HG03095 (cell line): Measurements from ENCODE around the gene RELL2.

Experiments
- ATAC-seq: cut with Tn5 transposase; IDR thresholded peaks from one replicate; pipeline ENCODE4 v1.9.1; 2021; ENCODE audit warnings: moderate library complexity; ENCODE audit not compliant: unreplicated experiment

RELL2 gene

GRCh38 chr5:141649056-141649688, 12.4 kb downstream of the RELL2 start:
- no peak for ATAC-seq

DNA sequence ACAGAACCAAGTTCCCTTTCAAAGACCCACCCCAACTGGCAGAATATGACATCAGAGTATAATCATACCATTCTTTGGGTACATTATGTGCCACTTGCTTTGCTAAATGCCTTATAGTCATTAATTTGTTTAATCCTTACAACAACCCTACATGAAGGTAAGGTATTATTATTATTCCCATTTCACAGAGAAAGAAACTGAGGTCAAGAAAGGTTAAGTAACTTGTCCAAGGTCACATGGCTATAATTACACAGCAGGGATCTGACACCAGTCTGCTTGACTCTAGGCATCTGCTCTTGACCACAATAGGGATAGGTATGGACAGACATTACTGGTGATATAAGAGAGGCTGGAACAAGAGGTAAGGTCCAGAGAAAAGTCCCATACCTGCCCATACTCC, 13.2 kb downstream of the RELL2 start:
- no peak for ATAC-seq

DNA sequence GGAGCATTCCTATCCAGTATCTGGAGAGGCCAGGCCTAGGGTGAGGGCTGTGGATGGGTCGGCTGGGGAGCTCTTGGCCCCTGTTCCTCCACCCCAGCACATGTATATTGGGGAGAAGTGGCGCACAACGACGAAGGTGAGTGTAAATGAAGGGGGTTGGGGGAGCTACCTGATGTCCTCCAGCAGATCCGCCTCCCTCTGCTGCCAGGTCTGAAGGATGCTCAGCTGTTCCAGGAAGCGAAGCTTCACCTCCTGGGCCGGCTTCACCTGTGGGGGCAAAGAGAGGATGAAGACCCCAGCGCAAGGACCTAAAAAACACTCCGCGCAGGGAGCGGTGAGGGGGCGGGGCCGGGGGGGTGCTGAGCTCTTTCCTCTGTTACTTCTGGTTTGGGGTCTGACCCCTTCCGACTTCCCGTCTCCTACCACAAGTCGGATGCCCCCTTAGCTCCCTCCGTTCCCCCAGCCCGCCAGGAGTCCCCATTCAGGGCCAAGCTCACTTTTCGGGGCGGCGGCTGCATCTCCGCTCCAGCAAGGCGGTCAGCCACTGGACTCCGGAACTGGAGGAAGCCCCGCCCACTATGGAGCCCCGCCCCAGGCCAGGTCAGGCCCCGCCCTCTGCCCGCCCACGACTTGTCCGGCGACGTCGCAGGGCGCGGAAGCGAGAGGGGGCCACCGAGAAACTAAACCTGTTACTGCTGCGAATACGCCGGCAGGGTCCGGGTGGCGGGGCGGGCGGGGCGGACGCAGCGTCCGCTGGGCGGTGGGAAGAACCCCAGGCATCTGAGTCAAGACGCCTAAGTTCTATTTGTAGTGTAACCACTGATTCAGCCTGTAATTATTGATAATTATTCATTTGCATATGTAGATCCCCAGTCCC, 14.3 kb downstream of the RELL2 start, which contains the start of gene FCHSD1:
Gene FCHSD1, minus strand, starts transcription at position 568 of the 877 bp plus-strand sequence. Its CDS starts 50 bp downstream, at position 518.
- ATAC-seq = peak; percentile 97

DNA sequence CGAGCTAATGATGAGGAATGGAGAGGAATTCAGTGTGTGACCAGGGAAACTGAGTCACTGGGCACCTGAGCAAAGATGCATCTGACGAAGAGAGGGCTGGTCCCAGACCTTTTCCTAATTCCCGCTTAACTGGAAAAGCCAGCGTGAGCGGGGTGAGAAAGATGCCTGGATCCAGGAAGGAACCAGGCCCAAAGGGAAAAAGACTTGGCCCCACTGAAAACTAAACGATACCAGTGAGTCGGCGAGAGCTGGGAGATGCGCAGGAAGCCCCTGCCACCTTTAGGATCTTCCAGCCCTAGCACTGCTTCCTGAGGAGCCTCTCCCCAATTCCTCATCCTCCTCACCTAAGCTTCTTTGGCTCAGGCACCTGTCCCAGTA, 14.9 kb downstream of the RELL2 start:
- no peak for ATAC-seq

DNA sequence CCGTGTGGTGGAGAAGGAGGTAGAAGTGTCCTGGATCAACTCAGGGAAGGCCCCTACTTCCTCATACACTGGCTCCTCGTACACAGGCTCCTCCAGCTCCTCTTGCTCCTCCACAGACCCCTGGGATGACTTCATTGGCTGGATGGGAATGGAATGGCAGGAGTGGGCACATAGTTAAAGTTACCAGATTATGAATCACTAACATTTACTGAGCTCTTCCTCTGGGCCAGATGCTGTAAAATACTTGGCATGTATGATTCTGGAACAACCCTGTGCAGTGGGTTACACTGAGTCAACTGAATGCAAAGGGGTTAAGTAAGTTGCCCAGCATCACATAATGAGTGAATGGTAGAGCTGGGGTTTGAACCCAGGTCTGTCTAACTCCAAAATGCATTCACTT, 17.5 kb downstream of the RELL2 start:
- ATAC-seq = no peak

GRCh38 chr5:141655020-141655419, 18.2 kb downstream of the RELL2 start:
- ATAC-seq = no peak

GRCh38 chr5:141656396-141656795, 19.6 kb downstream of the RELL2 start:
- no peak for ATAC-seq

- no peak for ATAC-seq
Observed at GRCh38 chr5:141657404-141657803, 20.6 kb downstream of the RELL2 start.

DNA sequence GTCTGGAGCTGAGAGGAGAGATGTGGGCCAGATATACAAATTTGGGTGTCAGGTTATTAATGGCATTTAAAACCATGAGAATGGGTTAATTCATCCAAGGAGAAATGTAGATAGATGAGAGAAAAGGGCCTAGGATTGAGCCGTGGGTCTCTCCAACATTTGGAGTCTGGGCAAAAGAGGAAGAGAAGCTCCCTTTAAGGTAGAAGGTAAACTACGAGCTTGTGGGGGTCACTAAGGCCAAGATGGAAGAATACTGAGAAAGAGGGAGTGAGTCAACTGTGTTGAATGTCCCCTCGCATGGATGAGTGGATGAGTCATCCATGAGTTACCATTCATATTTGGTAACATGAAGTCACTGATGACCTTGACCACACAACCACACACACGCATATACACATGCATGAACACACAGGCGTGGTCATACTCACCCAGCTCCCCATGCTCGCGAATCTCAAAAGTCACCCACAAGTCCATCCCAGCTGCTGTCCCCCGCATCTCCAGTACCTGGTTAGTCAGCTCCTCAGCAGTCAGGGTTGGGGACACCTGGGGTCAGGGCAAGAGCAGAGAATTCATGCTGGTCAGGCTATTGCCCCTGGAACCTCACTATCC, 21.2 kb downstream of the RELL2 start:
- peak; percentile 59 for ATAC-seq

DNA sequence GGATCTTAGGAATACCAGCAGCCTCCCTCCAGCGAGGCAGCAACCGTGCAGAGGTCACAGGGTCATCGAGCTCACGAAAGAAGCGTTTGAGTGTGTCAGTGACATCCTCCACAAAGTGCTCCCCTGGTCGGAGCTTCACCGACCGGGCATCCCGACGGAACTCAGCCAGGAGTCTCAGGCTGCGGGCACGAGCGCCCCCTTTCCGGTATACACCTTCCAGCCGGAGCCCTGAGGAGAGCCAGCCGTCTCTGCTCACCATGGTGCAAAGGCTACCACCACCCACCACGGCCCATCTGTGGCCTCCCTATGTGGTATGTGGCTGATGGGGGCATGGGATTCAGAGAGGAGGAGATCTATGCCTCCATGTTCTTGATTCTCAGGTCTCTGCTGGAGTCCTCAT, 25.2 kb downstream of the RELL2 start:
- ATAC-seq = no peak

DNA sequence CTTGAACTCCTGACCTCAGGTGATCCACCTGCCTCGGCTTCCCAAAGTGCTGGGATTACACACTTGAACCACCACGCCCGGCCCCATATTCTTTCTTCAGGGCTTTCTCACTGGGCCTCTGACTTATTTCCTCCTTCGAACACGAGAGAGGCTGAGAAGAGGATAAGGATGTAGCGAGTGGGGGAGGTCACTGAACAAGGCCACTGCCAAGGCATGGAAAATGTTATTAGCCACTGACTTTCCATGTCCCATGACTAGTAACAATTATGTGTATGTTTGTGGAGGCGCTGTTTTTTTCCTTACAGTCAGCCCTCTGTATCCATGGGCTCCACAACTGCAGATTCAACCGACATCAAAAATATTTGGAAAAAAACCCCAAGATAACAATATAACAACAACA, 26.7 kb downstream of the RELL2 start:
- ATAC-seq = no peak

- peak; percentile 98 for ATAC-seq
Observed at GRCh38 chr5:141664733-141665461, 28.1 kb downstream of the RELL2 start.

- ATAC-seq = no peak
Observed at GRCh38 chr5:141665995-141666940, 29.5 kb downstream of the RELL2 start.

DNA sequence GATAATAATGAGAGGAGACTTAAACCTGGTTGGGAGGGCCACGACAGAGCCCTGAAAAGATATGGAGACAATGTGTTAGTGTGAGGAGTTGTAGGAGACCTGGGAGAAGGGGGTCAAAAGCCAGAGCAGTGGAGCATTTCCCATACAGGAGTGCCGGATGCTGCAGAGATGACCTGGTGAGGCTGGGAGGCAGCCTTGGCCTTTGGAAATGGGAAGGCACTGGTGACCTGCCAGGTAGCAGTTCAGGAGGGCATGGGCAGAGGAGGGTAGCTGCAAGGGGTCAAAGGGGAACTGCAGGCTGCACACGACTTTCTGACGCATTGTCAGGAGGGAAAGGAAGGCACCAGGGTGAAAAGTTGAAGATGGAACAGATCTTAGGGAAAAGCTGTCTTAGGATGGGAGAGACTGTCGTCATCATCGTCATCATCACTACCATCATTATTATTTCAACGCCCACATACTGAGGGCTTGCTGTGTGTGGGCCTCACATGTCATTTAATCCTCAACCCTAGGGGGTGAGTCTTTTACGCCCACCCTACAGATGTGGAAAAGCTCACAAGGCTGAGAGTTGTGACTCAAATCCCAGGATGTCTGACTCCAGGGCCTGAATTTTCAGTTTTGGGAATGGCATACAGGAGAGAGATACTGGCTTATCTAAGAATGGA, 31.9 kb downstream of the RELL2 start:
- ATAC-seq = no peak

GRCh38 chr5:141669520-141669919, 32.7 kb downstream of the RELL2 start:
- no peak for ATAC-seq

GRCh38 chr5:141672071-141672840, 35.5 kb downstream of the RELL2 start:
- no peak for ATAC-seq

- ATAC-seq = no peak
Observed at GRCh38 chr5:141672841-141673813, 36.3 kb downstream of the RELL2 start.

DNA sequence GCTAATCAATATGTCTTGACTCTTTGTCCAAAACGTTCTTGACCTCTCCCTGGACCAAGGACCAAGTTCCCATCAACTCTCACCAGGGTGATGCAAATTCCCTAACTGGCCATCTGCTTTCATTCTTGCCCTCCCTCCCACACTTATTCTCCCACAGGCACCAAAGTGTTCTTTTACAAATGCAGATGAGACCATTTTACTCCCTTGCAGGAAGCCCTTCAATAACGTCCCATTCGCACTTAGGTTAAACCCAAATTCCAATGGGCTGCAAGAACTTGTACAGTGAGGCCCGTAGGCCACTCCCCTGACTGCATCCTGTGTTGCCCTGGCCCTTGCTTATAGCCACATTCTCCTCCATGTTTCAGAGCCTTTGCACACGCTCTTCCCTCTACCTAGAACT, 38.0 kb downstream of the RELL2 start:
- no peak for ATAC-seq
